Right renal cortex interstitium (tissue), 3 donors: ENCODE data around the gene XXYLT1. TPM values are rescaled to one million over a fixed set of nuclear protein-coding genes. Genes with fewer than 3 reads are reported as not detected.

Experiments used
- DNase-seq, 3 donors: peaks; one replicate each; pipeline ENCODE4 v3.0.0-alpha.2; 2013; ENCODE audit warnings: low read depth in 3 of 3, low spot score in 2 of 3
- polyA plus RNA-seq, 3 donors: library from polyadenylated mRNA; unstranded; fragments of 120-200 nt; gene quantifications; one replicate each; pipeline ENCODE4 v1.2.1, GENCODE V29; 2013; ENCODE audit not compliant: insufficient read length in 3 of 3

The XXYLT1 gene
- polyA plus RNA-seq, 3 donors: 29.7 to 32.4 (median 30.3) TPM

GRCh38 chr3:195267096-195267495 is 3.9 kb downstream of the XXYLT1 start:
- DNase-seq: no peak

DNA sequence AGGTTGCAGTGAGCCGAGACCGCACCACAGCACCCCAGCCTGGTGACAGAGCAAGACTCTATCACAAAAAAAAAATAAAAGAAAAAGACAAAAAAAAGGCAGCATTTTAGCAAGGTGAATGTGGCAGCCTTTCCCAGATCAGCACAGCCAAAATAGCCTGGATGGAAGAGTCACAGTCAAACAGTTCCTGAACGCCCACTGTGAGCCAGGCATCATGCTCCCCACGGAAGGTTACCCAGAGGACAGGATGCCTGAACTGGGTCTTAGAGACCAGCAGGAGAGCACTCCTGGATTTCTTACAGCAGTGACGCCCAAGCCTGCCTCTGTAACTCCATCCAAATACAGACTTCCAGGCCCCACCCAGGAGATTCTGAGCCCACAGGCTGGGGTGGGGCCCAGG is 4.5 kb downstream of the XXYLT1 start:
- no peak for DNase-seq

DNA sequence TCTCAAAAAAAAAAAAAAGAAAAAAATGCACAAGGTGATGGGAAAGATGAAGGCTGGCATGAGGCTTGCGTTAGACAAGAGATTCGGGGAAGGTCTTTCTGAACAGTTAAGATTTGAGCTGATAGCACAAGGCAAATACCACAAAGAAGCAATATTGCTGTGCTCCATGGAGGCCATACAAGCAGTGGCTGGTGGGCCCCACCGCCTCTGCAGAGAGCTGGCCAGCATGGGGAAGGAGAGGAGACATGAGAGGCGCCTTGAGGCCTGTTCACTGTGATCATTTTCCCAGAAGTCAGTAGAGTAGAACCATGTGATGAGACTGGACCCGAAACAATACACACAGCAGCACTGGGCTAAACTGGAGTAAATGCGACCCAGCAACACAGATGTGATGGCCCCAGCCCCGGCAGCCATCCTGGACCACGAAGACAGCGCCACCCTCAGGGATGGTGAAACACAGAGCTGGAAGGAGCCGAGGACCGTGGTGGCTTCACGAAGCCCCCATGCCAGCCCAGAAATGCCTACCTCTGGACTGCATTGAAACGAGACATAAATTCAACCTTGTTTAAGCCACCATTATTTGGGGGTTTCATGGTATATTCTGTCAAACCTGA is 5.5 kb downstream of the XXYLT1 start:
- DNase-seq: no peak

DNA sequence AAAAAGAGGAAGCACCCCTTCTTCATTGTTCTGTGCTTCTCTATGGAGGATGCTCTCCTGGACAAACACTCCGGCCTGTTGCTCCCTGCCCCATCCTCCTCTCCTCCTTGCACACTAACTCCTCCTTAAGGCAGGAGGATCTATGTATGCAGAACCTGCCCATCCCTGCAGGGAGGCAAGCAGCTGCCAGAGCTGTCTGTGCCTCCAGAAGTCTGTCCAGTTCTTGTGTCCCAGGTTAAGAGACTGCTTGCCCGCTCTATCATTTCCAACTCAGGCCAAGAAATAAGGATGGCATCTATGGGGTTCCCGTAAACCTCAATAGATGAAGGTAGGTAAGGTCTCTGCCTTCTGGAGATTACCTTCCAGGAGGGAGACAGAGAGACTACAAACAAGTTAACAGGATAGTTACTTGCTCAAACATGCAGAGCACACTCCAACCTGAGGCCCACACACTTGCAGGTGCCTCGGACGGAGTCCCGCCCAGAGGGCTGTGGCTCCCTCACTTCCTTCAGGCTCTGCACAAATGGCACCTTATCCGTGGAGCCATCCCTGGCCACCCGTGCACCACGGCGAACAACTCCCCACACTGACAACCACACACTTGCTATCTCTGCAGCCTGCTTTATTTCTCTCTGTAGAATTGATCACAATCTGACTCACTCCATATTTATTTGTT is 6.9 kb downstream of the XXYLT1 start:
- no peak for DNase-seq

DNA sequence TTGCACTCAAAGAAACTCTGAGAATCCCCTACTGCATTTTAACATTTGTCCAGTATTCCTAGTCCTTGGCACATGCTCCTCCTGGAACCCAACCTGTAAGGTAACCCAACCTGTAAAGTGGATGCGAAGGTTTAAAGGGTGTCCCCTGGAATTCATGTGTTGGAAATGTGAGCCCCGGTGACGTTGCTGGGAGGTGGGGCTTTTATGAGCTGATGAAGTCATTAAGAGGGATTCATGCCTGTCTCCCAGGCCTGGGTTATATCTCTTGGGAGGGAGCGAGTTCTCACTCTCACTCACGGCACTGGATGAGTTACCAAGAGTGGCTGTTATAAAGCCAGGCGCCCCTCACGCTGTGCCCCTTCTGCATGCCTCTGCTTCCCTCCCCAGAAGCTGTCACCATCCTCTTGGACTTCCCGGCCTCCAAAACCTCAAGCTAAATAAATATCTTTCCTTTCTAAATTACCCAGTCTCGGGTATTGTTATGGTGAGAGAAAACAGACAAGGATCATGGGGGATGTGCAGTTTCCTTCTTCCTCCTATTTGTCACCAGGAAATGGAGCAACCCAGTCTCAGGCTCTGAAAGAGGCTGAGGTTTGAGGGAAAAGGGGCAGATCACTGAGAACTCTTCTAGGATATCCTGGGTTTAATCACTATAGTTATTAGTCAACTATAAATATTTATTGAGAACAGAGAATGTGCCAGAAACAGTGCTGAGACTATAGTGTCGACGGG is 7.6 kb downstream of the XXYLT1 start:
- no peak for DNase-seq

DNA sequence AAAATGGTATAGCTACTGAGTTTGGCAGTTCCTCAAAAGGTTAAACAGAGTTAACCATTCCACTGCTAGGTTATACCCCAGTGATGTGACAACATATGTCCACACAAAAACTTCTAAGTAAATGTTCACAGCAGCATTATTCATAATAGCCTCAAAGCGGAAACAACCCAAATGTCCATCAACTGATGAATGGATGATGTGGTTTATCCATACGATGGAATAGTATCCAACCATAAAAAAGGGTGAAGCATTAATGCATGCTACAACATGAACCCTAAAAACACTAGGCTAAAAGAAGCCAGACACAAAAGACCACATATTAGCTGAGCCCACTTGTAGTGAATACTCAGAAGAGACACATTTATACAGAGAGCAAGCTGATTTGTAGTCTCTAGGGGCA is 9.0 kb downstream of the XXYLT1 start:
- no peak for DNase-seq

GRCh38 chr3:195260280-195260905 is 10.6 kb downstream of the XXYLT1 start:
- DNase-seq: no peak

GRCh38 chr3:195259475-195260279 is 11.3 kb downstream of the XXYLT1 start:
- peak in 2 of 3 donors; percentile 70 to 80 for DNase-seq

GRCh38 chr3:195259154-195259474 is 11.8 kb downstream of the XXYLT1 start:
- no peak for DNase-seq

GRCh38 chr3:195258449-195259153 is 12.4 kb downstream of the XXYLT1 start:
- no peak for DNase-seq

DNA sequence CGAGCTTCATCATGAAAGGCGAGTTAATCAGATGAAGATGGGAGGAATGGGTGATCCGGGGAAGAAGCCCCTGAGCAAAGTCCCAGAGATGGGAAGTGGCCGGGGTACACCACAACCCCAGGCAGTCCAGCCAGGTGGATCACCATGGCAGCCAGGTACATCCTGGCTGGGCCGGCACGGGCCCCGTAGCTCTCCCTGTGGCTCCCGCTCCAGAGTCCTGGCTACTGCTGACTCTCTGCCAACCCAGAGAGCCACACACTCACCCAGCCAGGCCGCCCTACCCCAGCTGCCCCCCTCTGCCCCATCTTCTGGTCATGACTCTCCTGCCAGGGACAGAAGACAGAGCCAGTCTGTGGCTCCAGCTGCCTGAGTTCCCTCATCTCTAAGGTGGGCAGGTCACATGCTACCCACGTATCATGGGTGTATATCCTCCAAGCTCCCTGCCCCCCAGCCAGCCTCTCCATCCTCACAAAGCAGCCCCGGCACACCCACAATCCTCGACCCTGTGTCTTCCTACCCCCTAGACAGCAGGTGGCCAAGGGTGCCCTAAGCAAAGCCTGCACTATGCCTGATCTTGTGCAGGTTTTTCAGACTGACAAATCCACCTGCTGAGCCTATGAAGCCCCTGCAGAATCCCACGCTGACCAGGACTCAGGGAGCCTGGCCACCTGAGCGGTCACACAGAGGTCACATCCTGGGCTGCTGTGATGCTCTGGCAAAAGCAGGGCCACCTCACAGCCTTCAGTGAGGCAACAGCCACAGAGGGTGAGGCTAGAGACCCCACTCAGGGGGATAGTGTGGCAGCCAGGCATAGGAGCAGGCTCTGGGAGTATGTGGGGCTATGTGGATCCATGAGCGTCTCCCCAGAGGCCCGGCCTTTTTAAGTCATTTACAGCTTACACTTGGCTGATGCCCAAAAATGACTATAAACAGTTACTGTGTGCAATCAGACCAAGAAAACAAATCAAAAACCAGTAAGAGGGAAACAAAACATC is 13.2 kb downstream of the XXYLT1 start:
- no peak for DNase-seq

- no peak for DNase-seq
These were observed 14.1 kb downstream of the XXYLT1 start for GRCh38 chr3:195256639-195257453.

DNA sequence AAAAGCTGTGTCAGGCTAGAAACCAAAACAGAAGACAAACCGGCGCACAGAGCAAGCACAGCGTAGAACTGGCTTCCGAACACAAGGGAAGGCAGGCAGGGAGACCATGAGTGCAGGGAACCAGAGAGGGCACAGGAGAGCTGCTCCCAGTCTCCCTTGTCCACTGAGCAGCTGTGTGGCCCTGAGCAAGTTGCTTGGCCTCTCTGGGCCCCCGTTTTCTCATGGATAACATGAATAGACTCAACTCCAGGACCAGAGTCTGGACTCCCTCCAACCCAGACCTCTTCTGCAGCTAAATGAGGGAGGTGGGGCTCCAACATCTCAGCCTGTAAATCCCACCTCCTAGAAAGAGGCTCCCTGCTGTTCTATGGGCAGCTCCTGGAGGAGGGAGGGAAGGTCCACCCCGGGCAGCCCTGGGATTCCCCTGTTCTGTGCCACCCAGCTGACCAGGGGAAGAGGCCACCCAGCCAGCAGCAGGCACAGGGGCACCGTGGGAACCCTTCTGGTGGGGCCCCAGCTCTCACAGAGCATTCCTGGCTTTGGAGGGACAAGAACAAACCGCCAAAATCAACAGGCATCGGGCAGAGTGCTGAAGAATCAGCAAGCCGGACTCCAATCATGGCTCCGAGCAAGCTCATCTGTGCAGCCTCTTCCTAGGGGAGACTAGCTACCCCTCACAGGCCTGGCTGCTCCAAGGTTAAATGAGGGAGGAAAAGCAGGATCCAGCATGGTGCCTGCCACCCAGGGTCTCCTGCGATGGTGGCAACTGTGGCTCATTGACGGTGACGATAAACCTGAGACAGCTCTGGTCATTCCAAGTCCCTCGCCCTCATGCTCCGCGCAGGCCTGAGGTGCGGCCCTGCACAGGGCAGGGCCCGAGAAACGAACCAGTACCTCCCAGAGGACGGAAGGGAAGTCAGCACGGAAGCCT is 15.1 kb downstream of the XXYLT1 start:
- DNase-seq: no peak

GRCh38 chr3:195255176-195255500 is 15.8 kb downstream of the XXYLT1 start:
- no peak for DNase-seq

DNA sequence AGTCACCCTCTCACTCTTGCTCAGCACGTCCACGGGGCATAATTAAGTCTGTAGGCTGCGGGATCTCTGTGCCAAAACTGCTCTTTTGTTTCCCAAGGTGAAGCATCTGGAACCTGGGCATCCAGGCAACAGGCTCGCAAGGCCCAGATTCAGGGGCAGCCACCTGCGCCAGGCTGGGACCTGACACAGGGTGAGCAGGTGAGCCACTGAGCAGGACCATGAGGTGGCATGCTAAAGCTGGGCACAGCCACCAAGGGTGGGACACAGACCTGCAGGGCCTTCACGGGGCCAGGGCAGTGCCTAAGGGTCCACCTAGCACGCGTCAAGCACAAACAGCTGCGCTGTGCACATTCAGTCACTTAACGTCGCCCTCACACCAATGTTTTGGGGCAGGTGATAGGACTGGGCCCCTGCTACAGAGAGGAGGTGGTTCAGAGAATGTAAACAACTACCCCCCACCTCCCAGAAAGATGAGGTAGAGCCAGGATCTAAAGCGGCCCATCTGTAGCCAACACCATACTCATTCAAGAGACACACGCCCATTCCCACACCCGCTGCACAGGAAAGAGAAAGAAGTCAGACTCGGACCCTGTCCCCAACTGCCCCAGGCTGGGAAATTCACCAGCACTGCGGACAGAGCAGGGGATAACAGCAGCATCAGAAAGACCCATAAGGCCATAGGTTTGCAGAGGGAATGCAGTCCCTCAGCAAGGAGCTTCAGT is 16.3 kb downstream of the XXYLT1 start:
- no peak for DNase-seq

- DNase-seq: no peak
These were observed 17.0 kb downstream of the XXYLT1 start for GRCh38 chr3:195253923-195254432.
